HEK293T (cell line): ENCODE results near the gene C1R.

Experiments
- ARNT ChIP-seq: fragments of 450-650 bp; IDR thresholded peaks from 2 replicates; pipeline ENCODE4 v1.6.1; 2017; ENCODE audit warnings: mild to moderate bottlenecking
- BHLHE40 ChIP-seq: fragments of 450-650 bp; IDR thresholded peaks from 2 replicates; pipeline ENCODE4 v1.6.1; 2016; ENCODE audit warnings: mild to moderate bottlenecking, moderate library complexity, borderline replicate concordance
- CTBP1 ChIP-seq: fragments of 450-650 bp; IDR thresholded peaks from 2 replicates; pipeline ENCODE4 v1.6.1; 2016; ENCODE audit warnings: borderline replicate concordance
- ELF4 ChIP-seq: fragments of 450-650 bp; IDR thresholded peaks from 2 replicates; pipeline ENCODE4 v1.6.1; 2017; ENCODE audit warnings: antibody characterized with exemption
- FOXA1 ChIP-seq: fragments of 450-650 bp; IDR thresholded peaks from 2 replicates; pipeline ENCODE4 v1.6.1; 2016; ENCODE audit warnings: mild to moderate bottlenecking
- FOXM1 ChIP-seq: fragments of 450-650 bp; IDR thresholded peaks from 2 replicates; pipeline ENCODE4 v1.6.1; 2017; ENCODE audit warnings: mild to moderate bottlenecking, borderline replicate concordance
- HDGF ChIP-seq: fragments of 450-650 bp; IDR thresholded peaks from 2 replicates; pipeline ENCODE4 v1.6.1; 2017; ENCODE audit warnings: antibody characterized with exemption, borderline replicate concordance
- LEF1 ChIP-seq: fragments of 450-650 bp; IDR thresholded peaks from 2 replicates; pipeline ENCODE4 v1.6.1; 2017; ENCODE audit warnings: mild to moderate bottlenecking, borderline replicate concordance
- SP1 ChIP-seq: fragments of 450-650 bp; IDR thresholded peaks from 2 replicates; pipeline ENCODE4 v1.6.1; 2017
- SUZ12 ChIP-seq: fragments of 450-650 bp; IDR thresholded peaks from 2 replicates; pipeline ENCODE4 v1.6.1; 2016; ENCODE audit warnings: mild to moderate bottlenecking
- TARDBP ChIP-seq: fragments of 450-650 bp; IDR thresholded peaks from 2 replicates; pipeline ENCODE4 v1.6.1; 2016
- ZNF384 ChIP-seq: fragments of 450-650 bp; IDR thresholded peaks from 2 replicates; pipeline ENCODE4 v1.6.1; 2016

DNA sequence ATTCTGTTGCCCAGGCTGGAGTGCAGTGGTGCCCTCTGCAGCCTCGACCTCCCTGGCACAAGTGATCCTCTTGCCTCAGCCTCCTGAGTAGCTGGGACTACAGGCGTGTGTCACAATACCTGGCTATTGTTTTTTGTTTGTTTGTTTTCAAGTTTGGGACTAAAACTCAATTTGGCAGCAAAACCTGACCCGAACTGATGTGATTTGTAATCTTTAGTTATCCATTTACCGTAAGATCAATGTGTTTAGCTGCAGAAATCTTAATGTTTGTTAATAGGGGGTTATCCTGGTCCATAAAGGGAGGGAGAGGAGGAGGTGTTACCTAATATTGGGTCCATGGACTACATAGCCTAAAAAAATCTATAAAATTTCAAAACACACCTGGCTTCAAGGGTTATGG, 32.5 kb downstream of the C1R start:
- TF ChIP-seq FOXA1 (no peak), SP1 (no peak), TARDBP (no peak), ELF4 (no peak), SUZ12 (no peak), FOXM1 (no peak), LEF1 (no peak), HDGF (no peak), CTBP1 (no peak), ZNF384 (no peak), BHLHE40 (no peak), ARNT (no peak)
